ENCODE data around the gene HPSE2. TPM values are rescaled to one million over a fixed set of nuclear protein-coding genes. Genes with fewer than 3 reads are reported as not detected.
"Not testable (repeated sequence)": the region's sequence is repeated elsewhere in the genome, so short reads cannot be mapped to it uniquely, and the experiment has no call there.

Gene HPSE2
- polyA plus RNA-seq, 1 experiment = not detected

- POLR2A ChIA-PET = no interaction called here
- no peak for DNase-seq (ENCODE audit: low read depth)
These were observed 675.1 kb downstream of the HPSE2 start for GRCh38 chr10:98560565-98560964.

GRCh38 chr10:98556061-98556460 lies 679.6 kb downstream of the HPSE2 start:
- H3K36me3 ChIP-seq (ENCODE audit: control insufficient read depth, insufficient read depth, low read length) = no peaks in the 10 kb centered on the region
- POLR2A ChIA-PET = no interaction called here
- TF ChIP-seq CTCF (IDR thresholded peaks at IDR 0.05; ENCODE audit: insufficient read depth, low read depth, low read length) = no peak
- no peaks in the 10 kb centered on the region for H3K27me3 ChIP-seq (ENCODE audit: control insufficient read depth, insufficient read depth, low read length)
- no peak overlapping the region for H3K4me3 ChIP-seq (ENCODE audit: low read depth, low read length)
- no peak for DNase-seq (ENCODE audit: low read depth)
- CTCF ChIA-PET = interaction anchor here (1.5 kb wide), 2 partner anchors 77 to 88 kb away, joined by 3 to 5 read pairs; no protein-coding TSS in a partner anchor

More at GRCh38 chr10:98560565-98560964, 675.1 kb downstream of the HPSE2 start:
- no peaks in the 10 kb centered on the region for H3K27me3 ChIP-seq (ENCODE audit: control insufficient read depth, insufficient read depth, low read length)
- H3K36me3 ChIP-seq (ENCODE audit: control insufficient read depth, insufficient read depth, low read length) = no peaks in the 10 kb centered on the region
- no peak overlapping the region for H3K4me3 ChIP-seq (ENCODE audit: low read depth, low read length)
- no peak for TF ChIP-seq CTCF (IDR thresholded peaks at IDR 0.05; ENCODE audit: insufficient read depth, low read depth, low read length)
- CTCF ChIA-PET = interaction anchor here (0.6 kb wide), 1 partner anchor 19 kb away, joined by 3 read pairs; no protein-coding TSS in a partner anchor

- Histone ChIP-seq H3K4me3 (ENCODE audit: low read depth, low read length) (no peak overlapping the region), H3K27me3 (ENCODE audit: control insufficient read depth, insufficient read depth, low read length) (no peaks in the 10 kb centered on the region), H3K36me3 (ENCODE audit: control insufficient read depth, insufficient read depth, low read length) (no peaks in the 10 kb centered on the region)
- ChIA-PET POLR2A (no interaction called here), CTCF (interaction anchor here (0.7 to 1.5 kb wide), 4 partner anchors 76 to 488 kb away, joined by 3 to 5 read pairs (median 4); no protein-coding TSS in a partner anchor)
- no peak for TF ChIP-seq CTCF (IDR thresholded peaks at IDR 0.05; ENCODE audit: insufficient read depth, low read depth, low read length)
- DNase-seq (ENCODE audit: low read depth) = no peak
These were observed 680.5 kb downstream of the HPSE2 start for GRCh38 chr10:98555021-98555619.

- CTCF ChIA-PET; POLR2A ChIA-PET; H3K36me3 ChIP-seq (ENCODE audit: control insufficient read depth, insufficient read depth, low read length); DNase-seq (ENCODE audit: low read depth); H3K4me3 ChIP-seq (ENCODE audit: low read depth, low read length); H3K27me3 ChIP-seq (ENCODE audit: control insufficient read depth, insufficient read depth, low read length): not testable (repeated sequence)
These were observed 694.1 kb downstream of the HPSE2 start for GRCh38 chr10:98541561-98541960.

GRCh38 chr10:98539578-98539977 lies 696.1 kb downstream of the HPSE2 start:
- ChIA-PET POLR2A (no interaction called here), CTCF (no interaction called here)
- H3K4me3 ChIP-seq (ENCODE audit: low read depth, low read length) = no peak overlapping the region
- no peaks in the 10 kb centered on the region for H3K36me3 ChIP-seq (ENCODE audit: control insufficient read depth, insufficient read depth, low read length)
- H3K27me3 ChIP-seq (ENCODE audit: control insufficient read depth, insufficient read depth, low read length) = no peaks in the 10 kb centered on the region
- no peak for DNase-seq (ENCODE audit: low read depth)
- TF ChIP-seq CTCF (IDR thresholded peaks at IDR 0.05; ENCODE audit: insufficient read depth, low read depth, low read length) = no peak

GRCh38 chr10:98538472-98538871 lies 697.2 kb downstream of the HPSE2 start:
- no peak for DNase-seq (ENCODE audit: low read depth)
- ChIA-PET POLR2A (no interaction called here), CTCF (interaction anchor here (0.7 kb wide), 1 partner anchor 18 kb away, joined by 3 read pairs; no protein-coding TSS in a partner anchor)
- no peaks in the 10 kb centered on the region for H3K36me3 ChIP-seq (ENCODE audit: control insufficient read depth, insufficient read depth, low read length)
- no peaks in the 10 kb centered on the region for H3K27me3 ChIP-seq (ENCODE audit: control insufficient read depth, insufficient read depth, low read length)
- TF ChIP-seq CTCF (IDR thresholded peaks at IDR 0.05; ENCODE audit: insufficient read depth, low read depth, low read length) = no peak
- no peak overlapping the region for H3K4me3 ChIP-seq (ENCODE audit: low read depth, low read length)

Measured in BJ (cell line).